HepG2 (cell line): Measurements from ENCODE around the gene PCNX1. TPM values are rescaled to one million over a fixed set of nuclear protein-coding genes. Genes with fewer than 3 reads are reported as not detected.

Source experiments
- ATAC-seq: fragments of 200-7000 bp; cut with Tn5 transposase; 3 replicates; pipeline ENCODE4 v1.9.1; 2020; ENCODE audit warnings: mild to moderate bottlenecking, moderate library complexity
- BruUV-seq: library from RNA; stranded (reverse); fragments of 400-500 nt; replicated peaks from 2 replicates; lab custom pipeline; 2021; lab: Mats Ljungman, UMichigan
- CTCF ChIA-PET: fragments of 300-600 bp; formaldehyde crosslinking; extraction: SDS; loops from one replicate; lab custom pipeline; 2021; ENCODE audit warnings: low total read pairs, inconsistent platforms, low intra/inter-chr PET ratio; lab: Yijun Ruan, JAX
- POLR2A ChIA-PET: fragments of 350-600 bp; sonication (Branson Sonifier 250); formaldehyde crosslinking; loops from one replicate; lab custom pipeline; 2020; ENCODE audit warnings: antibody characterized with exemption, inconsistent platforms; lab: Yijun Ruan, JAX
- DNase-seq: peaks from one replicate; pipeline ENCODE4 v3.0.0-alpha.2; 2015; ENCODE audit warnings: low spot score
- FAIRE-seq: peaks from 3 replicates; lab custom pipeline; 2011; peaks lifted over from hg19 to GRCh38; lab: Jason Lieb, UNC
- H2AFZ ChIP-seq: one replicate; pipeline ENCODE4 v1.6.1; 2011; ENCODE audit warnings: low read length, inconsistent platforms
- H3K27ac ChIP-seq: fragments of 300-600 bp; 3 replicates; pipeline ENCODE4 v1.8.0; 2011; ENCODE audit warnings: mixed run types, mild to moderate bottlenecking, mixed read lengths, low read length, inconsistent platforms; ENCODE audit not compliant: insufficient read depth; ENCODE audit errors: extremely low read length
- H3K27me3 ChIP-seq, 2 experiments: fragments of 200-600 bp in 1 of 2; 2 replicates in 1 of 2; 3 replicates in 1 of 2; pipeline versions ENCODE4 v1.6.0 to v1.8.0; 2011; ENCODE audit warnings: low read length in 2 of 2, mild to moderate bottlenecking in 2 of 2, moderate library complexity in 2 of 2, inconsistent platforms in 1 of 2; ENCODE audit not compliant: insufficient read depth in 2 of 2, control insufficient read depth in 1 of 2
- H3K36me3 ChIP-seq, 2 experiments: fragments of 200-600 bp in 1 of 2; replicated peaks in 1 of 2; 2 replicates in 1 of 2; 3 replicates in 1 of 2; pipeline versions ENCODE4 v1.5.1 to v1.8.0; 2011; ENCODE audit warnings: low read length in 2 of 2, inconsistent platforms in 1 of 2; ENCODE audit not compliant: insufficient read depth in 2 of 2, control insufficient read depth in 1 of 2
- H3K4me1 ChIP-seq: 2 replicates; pipeline ENCODE4 v1.5.1; 2012; ENCODE audit warnings: low read length, inconsistent platforms; ENCODE audit not compliant: insufficient read depth
- H3K4me2 ChIP-seq: 2 replicates; pipeline ENCODE4 v1.6.0; 2011; ENCODE audit warnings: low read depth, low read length, inconsistent platforms
- H3K4me3 ChIP-seq, 3 experiments: fragments of 200-600 bp in 1 of 3; sonication (generic), shearing (Covaris generic) in 1 of 3; replicated peaks in 1 of 3; 2 replicates each; pipeline ENCODE4 v1.5.1; 2011 to 2016; ENCODE audit warnings: low read length in 3 of 3, inconsistent platforms in 2 of 3, low read depth in 2 of 3, mild to moderate bottlenecking in 2 of 3, control low read depth in 1 of 3, mixed read lengths in 1 of 3; ENCODE audit not compliant: insufficient read depth in 1 of 3
- H3K79me2 ChIP-seq: one replicate; pipeline ENCODE4 v1.6.1; 2011; ENCODE audit warnings: low read length, inconsistent platforms; ENCODE audit not compliant: insufficient read depth
- H3K9ac ChIP-seq: 2 replicates; pipeline ENCODE4 v1.6.0; 2011; ENCODE audit warnings: mild to moderate bottlenecking, low read depth, low read length, inconsistent platforms; ENCODE audit not compliant: insufficient read depth
- H3K9me3 ChIP-seq: 2 replicates; pipeline ENCODE4 v1.5.1; 2012; ENCODE audit warnings: mild to moderate bottlenecking, low read length
- H4K20me1 ChIP-seq: 2 replicates; pipeline ENCODE4 v1.6.0; 2011; ENCODE audit warnings: inconsistent platforms, mild to moderate bottlenecking, low read length, moderate library complexity; ENCODE audit not compliant: insufficient read depth
- AKAP8 ChIP-seq: sonication (generic); formaldehyde crosslinking; IDR thresholded peaks from 2 replicates; pipeline ENCODE4 v1.5.1; 2020; ENCODE audit warnings: mild to moderate bottlenecking, missing genetic modification reagents
- CBX2 ChIP-seq, 2 experiments: fragments of 200-600 bp in 1 of 2; sonication (generic); formaldehyde crosslinking in 1 of 2; IDR thresholded peaks; 2 replicates each; pipeline versions ENCODE4 v1.7.0 to v1.8.1; 2018 to 2022; ENCODE audit warnings: low read depth in 2 of 2, low read length in 1 of 2, mild to moderate bottlenecking in 1 of 2, missing genetic modification reagents in 1 of 2
- CHD2 ChIP-seq: IDR thresholded peaks from 2 replicates; pipeline ENCODE4 v1.6.1; 2011; ENCODE audit warnings: low read depth, low read length, improper control_type of control experiment
- EP300 ChIP-seq, 3 experiments: sonication (generic) in 1 of 3; formaldehyde crosslinking in 1 of 3; IDR thresholded peaks; 2 replicates each; pipeline versions ENCODE4 v1.5.1 to v1.6.1; 2011 to 2020; ENCODE audit warnings: low read depth in 2 of 3, low read length in 2 of 3, borderline replicate concordance in 1 of 3, improper control_type of control experiment in 1 of 3, mild to moderate bottlenecking in 1 of 3, missing genetic modification reagents in 1 of 3, moderate library complexity in 1 of 3
- EZH2 ChIP-seq: conservative IDR thresholded peaks from 2 replicates; pipeline ENCODE4 v1.6.1; 2012; ENCODE audit warnings: mild to moderate bottlenecking, low read depth, low read length, moderate library complexity
- POLR2A ChIP-seq, 2 experiments: IDR thresholded peaks; 2 replicates each; pipeline ENCODE4 v1.6.1; 2011; ENCODE audit warnings: low read depth in 2 of 2, low read length in 2 of 2, mild to moderate bottlenecking in 1 of 2, moderate library complexity in 1 of 2; ENCODE audit not compliant: insufficient read depth in 1 of 2
- SATB2 ChIP-seq: sonication (generic); formaldehyde crosslinking; IDR thresholded peaks from 2 replicates; pipeline ENCODE4 v1.5.0; 2020; ENCODE audit warnings: missing genetic modification reagents
- U2AF1 ChIP-seq: fragments of 200-400 bp; formaldehyde crosslinking; optimal IDR thresholded peaks from 2 replicates; pipeline ENCODE3; 2017; ENCODE audit warnings: mild to moderate bottlenecking, low read depth, low read length
- ZNF296 ChIP-seq: sonication (generic); formaldehyde crosslinking; conservative IDR thresholded peaks from 2 replicates; pipeline ENCODE4 v1.5.0; 2020; ENCODE audit warnings: mild to moderate bottlenecking, missing genetic modification reagents
- ZNF329 ChIP-seq: sonication (generic); formaldehyde crosslinking; IDR thresholded peaks from 2 replicates; pipeline ENCODE4 v1.9.0; 2021; ENCODE audit warnings: low read depth, mild to moderate bottlenecking, missing genetic modification reagents
- ZNF343 ChIP-seq: sonication (generic); formaldehyde crosslinking; IDR thresholded peaks from 2 replicates; pipeline ENCODE4 v1.4.0; 2020; ENCODE audit warnings: mild to moderate bottlenecking, missing genetic modification reagents
- ZNF746 ChIP-seq: sonication (generic); formaldehyde crosslinking; IDR thresholded peaks from 2 replicates; pipeline ENCODE4 v1.8.0; 2022; ENCODE audit warnings: mild to moderate bottlenecking, missing genetic modification reagents
- ZNF83 ChIP-seq: sonication (generic); formaldehyde crosslinking; IDR thresholded peaks from 2 replicates; pipeline ENCODE4 v1.4.0; 2020; ENCODE audit warnings: missing genetic modification reagents, mild to moderate bottlenecking, borderline replicate concordance
- WGBS: methylation state at CpG from one replicate; pipeline ENCODE4 v1.1.6; 2017; ENCODE audit warnings: low lambda C conversion rate; 5-methylcytosine and 5-hydroxymethylcytosine counted together
- in situ Hi-C: cut with HindIII; loops from 2 replicates; pipeline ENCODE4 v1.10.0; 2017; ENCODE audit warnings: low pct_unique_long_range_greater_than_20kb; ENCODE audit not compliant: extremely low pct_ligation_motif_present
- intact Hi-C: fragments of 100-400 bp; cut with micrococcal nuclease; formaldehyde crosslinking; loops from one replicate; pipeline ENCODE4 v1.10.0; 2022; ENCODE audit not compliant: unreplicated experiment
- polyA plus RNA-seq, 8 experiments: library from polyadenylated mRNA; depleted of rRNA in 3 of 8; stranded (reverse) in 7 of 8; unstranded in 1 of 8; fragments of >200 nt; fragmentation: Illumina TruSeq in 4 of 8; extraction: Trizol in 4 of 8; gene quantifications; 2 replicates each; pipeline versions ENCODE4 v1.2.1 to v1.2.3, GENCODE V29; 2011 to 2016; ENCODE audit warnings: low read depth in 4 of 8, missing spikeins in 1 of 8, mixed read lengths in 1 of 8; ENCODE audit not compliant: insufficient read depth in 1 of 8
- total RNA-seq, 5 experiments: library from RNA; depleted of rRNA; stranded (reverse); fragments of >200 nt; fragmentation: Illumina TruSeq; extraction: Trizol; gene quantifications; 2 replicates each; pipeline ENCODE4 v1.2.3, GENCODE V29; 2016; ENCODE audit warnings: low read depth in 1 of 5
- TF ChIP-seq, protein P1 (sequence below): sonication (generic); formaldehyde crosslinking; IDR thresholded peaks from 2 replicates; pipeline ENCODE4 v1.4.0; 2020; ENCODE audit warnings: mild to moderate bottlenecking, missing genetic modification reagents
- TF ChIP-seq, protein P2 (sequence below): IDR thresholded peaks from 2 replicates; pipeline ENCODE4 v1.6.1; 2016; ENCODE audit warnings: low read depth, missing genetic modification reagents, missing compliant biosample characterization

The PCNX1 gene
- total and polyA plus RNA-seq, 2 of the 13 experiments (the other 11 are each of a cell fraction or from before 2014, with no cell fraction given), result 24.9 to 30.3 TPM

DNA sequence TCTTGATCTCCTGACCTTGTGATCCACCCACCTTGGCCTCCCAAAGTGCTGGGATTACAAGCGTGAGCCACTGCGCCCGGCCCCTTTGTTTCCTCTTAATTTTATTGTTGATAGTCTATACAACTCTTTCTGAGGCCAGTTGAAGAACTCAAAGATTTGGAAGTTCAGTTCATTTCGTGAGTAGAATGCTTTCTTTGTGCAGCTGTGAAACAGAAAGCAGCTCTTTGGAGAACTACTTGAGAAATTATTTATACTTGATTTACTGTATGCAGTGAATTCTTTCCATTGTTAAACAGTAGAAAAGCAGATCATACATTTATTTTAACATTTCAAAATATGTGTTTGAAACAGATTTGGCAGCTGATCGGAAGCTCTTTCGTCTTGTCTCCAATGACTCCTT, 69.3 kb downstream of the PCNX1 start (continued):
- TF ChIP-seq SATB2 (CRISPR knock-in tag) (no peak), AKAP8 (CRISPR knock-in tag) (no peak), EZH2 (no peak), EP300 (IDR thresholded peaks at IDR 0.05; ENCODE audit: low read depth in 2 of 2, low read length in 2 of 2) (no peak), EP300 (CRISPR knock-in tag; IDR thresholded peaks at IDR 0.05; ENCODE audit: borderline replicate concordance) (no peak)

DNA sequence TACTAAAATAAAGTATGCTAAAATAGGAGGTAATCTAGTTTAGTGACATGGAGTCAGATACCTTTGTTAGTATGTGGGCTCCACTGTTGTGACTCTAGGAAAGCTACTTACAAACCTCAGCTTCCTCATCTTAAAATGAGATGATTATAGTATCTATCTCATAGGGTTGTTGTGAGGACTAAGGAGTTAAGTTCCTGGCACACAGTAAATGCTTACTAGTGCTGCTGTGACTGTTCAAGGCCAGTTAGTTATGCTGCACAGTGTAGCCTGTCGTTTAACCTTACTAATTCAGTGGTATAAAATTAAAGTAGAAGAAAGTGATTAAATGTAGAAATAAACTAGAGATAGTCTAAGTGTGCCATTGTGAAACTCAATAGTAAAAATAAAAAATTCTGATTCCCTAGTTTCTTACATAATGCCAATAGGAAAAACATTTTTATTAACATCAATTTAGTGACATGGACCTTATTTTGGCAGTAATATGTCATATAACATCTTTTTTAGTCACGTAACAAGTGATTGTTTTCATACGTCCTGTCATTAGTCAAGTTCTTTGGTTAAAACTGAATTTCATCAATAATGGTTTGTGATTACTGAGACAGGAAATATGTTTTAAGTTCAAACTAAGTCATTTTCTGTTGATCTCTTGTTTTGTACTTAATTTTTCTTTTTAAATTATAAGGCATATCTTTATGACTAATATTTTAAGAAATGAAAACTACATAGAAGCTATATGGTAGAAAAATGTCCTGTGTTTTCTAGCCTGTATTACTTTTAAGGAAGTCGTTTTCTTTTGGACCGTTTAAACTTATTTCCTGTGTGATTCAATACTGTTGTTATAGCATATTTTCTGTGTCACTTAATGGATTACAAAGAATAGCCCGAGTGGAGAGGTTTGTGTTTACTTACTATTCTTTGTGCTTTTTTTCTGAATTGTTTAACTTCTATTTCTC, 74.0 kb downstream of the PCNX1 start:
- Histone ChIP-seq H3K36me3 (peaks cover 12 to 21% of the 10 kb centered on the region in 2 experiments), H4K20me1 (no peaks in the 10 kb centered on the region), H3K4me2 (no peak overlapping the region), H3K9ac (no peak overlapping the region), H3K4me3 (no peak overlapping the region), H3K79me2 (no peaks in the 10 kb centered on the region), H3K9me3 (no peaks in the 10 kb centered on the region), H2AFZ (no peak overlapping the region), H3K4me1 (no peaks in the 10 kb centered on the region), H3K27me3 (no peaks in the 10 kb centered on the region), H3K27ac (no peak overlapping the region)
- no peak for DNase-seq
- no peak for FAIRE-seq
- WGBS, result 91% methylated on average over 6 of the region's 6 CpGs
- in situ Hi-C loops, result no loop called here
- no peak for ATAC-seq
- POLR2A ChIA-PET, result no interaction called here
- intact Hi-C loops, result no loop called here
- no TSS peak for BruUV-seq
- CTCF ChIA-PET, result no interaction called here
- TF ChIP-seq, protein P1, sequence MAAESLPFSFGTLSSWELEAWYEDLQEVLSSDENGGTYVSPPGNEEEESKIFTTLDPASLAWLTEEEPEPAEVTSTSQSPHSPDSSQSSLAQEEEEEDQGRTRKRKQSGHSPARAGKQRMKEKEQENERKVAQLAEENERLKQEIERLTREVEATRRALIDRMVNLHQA (CRISPR knock-in tag), result no peak
- TF ChIP-seq CHD2 (no peak), POLR2A (IDR thresholded peaks at IDR 0.05; ENCODE audit: insufficient read depth in 1 of 2, low read depth in 2 of 2, low read length in 2 of 2) (no peak), ZNF329 (CRISPR knock-in tag) (no peak), ZNF83 (CRISPR knock-in tag) (no peak), ZNF296 (CRISPR knock-in tag) (no peak), U2AF1 (no peak), CBX2 (IDR thresholded peaks at IDR 0.05; ENCODE audit: low read depth, low read length) (no peak), CBX2 (CRISPR knock-in tag; IDR thresholded peaks at IDR 0.05; ENCODE audit: low read depth) (no peak), ZNF746 (CRISPR knock-in tag) (no peak), ZNF343 (CRISPR knock-in tag) (no peak)
- TF ChIP-seq, protein P2, sequence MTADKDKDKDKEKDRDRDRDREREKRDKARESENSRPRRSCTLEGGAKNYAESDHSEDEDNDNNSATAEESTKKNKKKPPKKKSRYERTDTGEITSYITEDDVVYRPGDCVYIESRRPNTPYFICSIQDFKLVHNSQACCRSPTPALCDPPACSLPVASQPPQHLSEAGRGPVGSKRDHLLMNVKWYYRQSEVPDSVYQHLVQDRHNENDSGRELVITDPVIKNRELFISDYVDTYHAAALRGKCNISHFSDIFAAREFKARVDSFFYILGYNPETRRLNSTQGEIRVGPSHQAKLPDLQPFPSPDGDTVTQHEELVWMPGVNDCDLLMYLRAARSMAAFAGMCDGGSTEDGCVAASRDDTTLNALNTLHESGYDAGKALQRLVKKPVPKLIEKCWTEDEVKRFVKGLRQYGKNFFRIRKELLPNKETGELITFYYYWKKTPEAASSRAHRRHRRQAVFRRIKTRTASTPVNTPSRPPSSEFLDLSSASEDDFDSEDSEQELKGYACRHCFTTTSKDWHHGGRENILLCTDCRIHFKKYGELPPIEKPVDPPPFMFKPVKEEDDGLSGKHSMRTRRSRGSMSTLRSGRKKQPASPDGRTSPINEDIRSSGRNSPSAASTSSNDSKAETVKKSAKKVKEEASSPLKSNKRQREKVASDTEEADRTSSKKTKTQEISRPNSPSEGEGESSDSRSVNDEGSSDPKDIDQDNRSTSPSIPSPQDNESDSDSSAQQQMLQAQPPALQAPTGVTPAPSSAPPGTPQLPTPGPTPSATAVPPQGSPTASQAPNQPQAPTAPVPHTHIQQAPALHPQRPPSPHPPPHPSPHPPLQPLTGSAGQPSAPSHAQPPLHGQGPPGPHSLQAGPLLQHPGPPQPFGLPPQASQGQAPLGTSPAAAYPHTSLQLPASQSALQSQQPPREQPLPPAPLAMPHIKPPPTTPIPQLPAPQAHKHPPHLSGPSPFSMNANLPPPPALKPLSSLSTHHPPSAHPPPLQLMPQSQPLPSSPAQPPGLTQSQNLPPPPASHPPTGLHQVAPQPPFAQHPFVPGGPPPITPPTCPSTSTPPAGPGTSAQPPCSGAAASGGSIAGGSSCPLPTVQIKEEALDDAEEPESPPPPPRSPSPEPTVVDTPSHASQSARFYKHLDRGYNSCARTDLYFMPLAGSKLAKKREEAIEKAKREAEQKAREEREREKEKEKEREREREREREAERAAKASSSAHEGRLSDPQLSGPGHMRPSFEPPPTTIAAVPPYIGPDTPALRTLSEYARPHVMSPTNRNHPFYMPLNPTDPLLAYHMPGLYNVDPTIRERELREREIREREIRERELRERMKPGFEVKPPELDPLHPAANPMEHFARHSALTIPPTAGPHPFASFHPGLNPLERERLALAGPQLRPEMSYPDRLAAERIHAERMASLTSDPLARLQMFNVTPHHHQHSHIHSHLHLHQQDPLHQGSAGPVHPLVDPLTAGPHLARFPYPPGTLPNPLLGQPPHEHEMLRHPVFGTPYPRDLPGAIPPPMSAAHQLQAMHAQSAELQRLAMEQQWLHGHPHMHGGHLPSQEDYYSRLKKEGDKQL (CRISPR knock-in tag), result no peak
